Superior temporal gyrus (tissue), 1 donor: ENCODE data around the gene KCTD19.

Experiments used
- DNase-seq: peaks from one replicate; pipeline ENCODE4 v3.0.0-alpha.2; 2016; ENCODE audit errors: extremely low spot score

Gene KCTD19

GRCh38 chr16:67326115-67326471, 448 bp downstream of the KCTD19 start:
- no peak for DNase-seq

- DNase-seq = no peak
Observed at GRCh38 chr16:67317853-67318252, 8.7 kb downstream of the KCTD19 start.

GRCh38 chr16:67312719-67313118, 13.8 kb downstream of the KCTD19 start:
- DNase-seq = no peak

DNA sequence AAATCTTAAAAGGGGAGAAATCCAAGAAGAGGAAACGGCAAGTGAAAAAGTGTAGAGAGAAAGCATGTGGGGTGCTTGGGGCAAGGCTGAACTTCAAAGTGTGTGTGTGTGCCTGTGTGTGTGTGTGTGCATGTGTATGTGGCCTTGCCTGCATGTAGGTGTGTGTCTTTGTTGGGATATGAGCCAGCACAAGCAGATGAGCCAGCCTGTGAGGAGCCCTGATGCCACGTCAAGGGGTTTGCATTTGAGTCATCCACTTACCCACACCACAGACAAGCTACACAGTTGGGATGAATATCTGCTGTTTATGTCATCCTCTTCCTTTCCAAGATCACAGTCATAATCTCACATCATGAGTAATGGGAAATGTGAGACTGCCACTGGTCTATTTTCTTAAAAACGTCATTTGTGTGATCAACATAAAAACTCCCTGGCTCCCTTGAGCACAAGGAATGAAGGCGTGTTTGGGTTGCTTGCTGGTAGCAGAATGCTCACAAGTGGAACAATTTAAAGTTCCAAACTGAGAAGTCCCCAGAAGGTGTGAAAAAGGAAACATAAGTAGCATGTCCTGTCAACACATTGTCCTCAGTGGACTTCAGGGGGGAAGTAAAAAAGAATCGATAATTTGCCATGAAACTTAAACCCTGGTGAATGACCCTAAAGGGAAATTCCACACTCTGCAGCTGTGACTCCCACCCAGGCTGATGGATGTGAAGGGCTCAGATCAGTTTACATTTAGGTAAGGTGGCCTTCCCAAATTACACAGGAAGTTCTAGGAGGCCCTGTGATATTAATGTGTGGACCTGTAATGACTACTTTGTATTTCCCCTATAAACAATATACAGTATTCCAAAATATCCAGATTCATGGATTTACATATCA, 14.7 kb downstream of the KCTD19 start:
- peak; percentile 36 for DNase-seq

- no peak for DNase-seq
Observed at GRCh38 chr16:67310561-67310960, 16.0 kb downstream of the KCTD19 start.

- no peak for DNase-seq
Observed at GRCh38 chr16:67305216-67306071, 21.1 kb downstream of the KCTD19 start.

DNA sequence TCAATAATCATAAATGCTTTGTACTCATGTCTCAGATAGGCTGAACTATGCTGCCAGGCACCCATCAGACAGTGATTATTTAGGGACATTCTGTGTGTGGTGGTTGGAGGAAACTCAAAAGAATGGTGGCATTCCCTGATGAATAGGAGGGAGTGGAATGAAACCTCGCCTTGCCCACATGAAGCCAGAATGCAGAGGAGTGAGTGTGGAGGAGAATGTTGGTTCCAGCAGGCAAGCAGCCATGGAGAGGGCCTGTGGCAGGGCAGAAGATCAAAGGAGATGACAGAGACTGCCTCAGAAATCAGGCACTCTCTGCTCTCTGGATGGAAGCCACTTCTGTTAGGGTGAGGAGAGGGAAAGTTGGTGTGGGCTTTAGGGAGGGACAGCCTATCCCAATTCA, 22.5 kb downstream of the KCTD19 start:
- no peak for DNase-seq

DNA sequence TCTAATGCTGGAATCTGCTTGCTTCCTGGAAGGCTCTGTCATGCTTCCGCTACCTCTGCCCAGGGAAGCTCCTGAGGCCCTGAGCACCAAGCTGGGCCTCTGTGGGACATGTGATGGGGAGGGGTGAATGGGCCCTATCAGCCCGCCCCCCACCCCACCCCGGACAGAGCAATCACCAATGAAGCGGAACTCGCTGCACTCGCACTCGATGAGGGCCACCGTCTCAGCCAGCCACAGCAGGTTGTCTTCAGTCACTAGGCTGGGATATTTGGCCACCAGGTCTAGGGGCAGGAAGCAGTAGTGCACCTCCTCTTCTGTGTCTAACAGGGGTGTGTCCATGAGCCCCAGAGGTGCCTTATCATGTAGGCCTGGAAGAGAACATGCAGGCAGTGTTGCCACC, 23.6 kb downstream of the KCTD19 start:
- no peak for DNase-seq

- no peak for DNase-seq
Observed at GRCh38 chr16:67302076-67302475, 24.5 kb downstream of the KCTD19 start.

GRCh38 chr16:67301080-67301782, 25.3 kb downstream of the KCTD19 start:
- no peak for DNase-seq

GRCh38 chr16:67299269-67299668, 27.3 kb downstream of the KCTD19 start:
- DNase-seq = no peak

DNA sequence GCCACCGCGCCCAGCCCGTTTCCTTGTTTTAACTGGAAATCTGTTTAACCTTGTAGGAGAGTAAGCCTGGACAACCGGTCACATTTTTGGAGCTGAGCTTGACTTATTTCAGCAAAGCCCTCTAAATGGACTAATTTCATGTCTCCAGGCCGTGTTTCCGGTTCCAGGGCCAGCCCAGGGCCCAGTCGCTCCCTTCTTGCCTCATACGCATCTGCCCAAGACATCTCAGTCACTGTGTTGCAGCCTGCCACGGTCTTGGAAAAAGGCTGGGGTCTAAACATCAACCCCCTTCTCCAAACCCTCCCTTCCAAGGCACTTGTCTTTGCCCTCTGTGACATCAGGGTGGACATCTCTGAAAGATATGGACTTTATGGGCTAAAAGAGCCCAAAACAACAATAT, 28.3 kb downstream of the KCTD19 start:
- DNase-seq = no peak

- DNase-seq = no peak
Observed at GRCh38 chr16:67296420-67296819, 30.1 kb downstream of the KCTD19 start.

- DNase-seq = no peak
Observed at GRCh38 chr16:67294938-67295361, 31.6 kb downstream of the KCTD19 start.

DNA sequence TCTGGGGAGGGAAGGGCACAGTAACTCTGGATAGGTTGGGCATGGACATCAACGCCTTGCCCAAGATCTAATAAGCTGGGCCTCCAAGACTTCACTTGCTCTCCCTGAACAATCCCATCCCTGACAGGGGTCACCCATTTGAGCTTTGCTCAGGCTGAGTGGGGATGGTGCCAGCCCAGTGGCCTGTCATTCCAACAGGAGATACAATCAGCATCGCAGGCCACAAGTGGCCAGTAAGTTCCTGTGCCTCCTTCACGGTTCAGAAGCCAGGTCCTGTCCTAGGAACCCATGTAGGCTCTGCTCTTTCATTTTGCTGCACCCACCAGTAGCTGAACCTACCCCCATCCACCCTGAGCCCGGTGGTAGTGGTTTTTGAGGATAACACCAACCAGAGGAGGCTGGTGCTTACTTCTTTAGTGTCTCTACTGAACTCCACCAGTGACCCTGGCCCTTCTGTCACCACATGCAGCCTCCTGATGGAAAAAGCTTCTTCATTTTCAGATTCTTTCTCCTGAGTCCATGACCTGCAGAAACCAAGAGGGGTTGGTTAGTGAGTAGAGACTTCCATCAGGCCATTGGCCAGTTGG, 32.3 kb downstream of the KCTD19 start:
- no peak for DNase-seq

DNA sequence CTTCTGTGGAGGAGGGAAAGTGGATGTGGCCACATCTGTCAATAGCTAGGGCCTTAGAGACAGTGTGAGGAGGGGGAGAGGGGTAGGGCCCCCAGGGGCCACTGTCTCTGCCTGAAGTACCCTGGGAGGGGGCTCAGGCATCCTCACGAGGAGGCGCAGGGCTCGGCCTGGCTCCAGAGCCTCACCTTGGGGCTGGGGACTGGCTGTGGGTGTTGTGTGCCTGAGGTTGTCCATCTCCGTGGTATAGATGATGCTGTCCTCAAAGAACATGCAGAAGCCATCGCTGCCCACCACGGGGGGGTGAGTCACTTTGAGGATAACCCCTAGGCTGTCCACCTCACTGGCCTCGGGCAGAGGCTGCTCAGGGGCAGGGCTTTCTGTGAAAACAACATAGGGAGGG, 35.1 kb downstream of the KCTD19 start:
- no peak for DNase-seq

DNA sequence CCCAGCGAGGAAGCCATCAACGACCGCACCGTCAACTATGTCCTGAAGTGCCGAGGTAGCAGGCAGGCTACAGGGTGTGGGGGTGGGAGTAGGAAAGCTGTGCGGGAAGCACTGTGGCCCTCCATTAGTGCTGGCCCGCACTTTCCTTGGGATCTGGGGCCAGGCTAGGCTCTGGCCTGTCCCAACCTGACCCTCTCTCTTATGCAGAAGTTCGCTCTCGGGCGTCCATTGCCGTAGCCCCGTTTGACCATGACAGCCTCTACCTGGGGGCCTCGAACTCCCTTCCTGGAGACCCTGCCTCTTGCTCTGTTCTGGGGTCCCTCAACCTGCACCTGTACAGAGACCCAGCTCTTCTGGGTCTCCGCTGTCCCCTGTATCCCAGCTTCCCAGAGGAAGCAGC, 38.6 kb downstream of the KCTD19 start:
- no peak for DNase-seq

GRCh38 chr16:67286441-67287235, 39.9 kb downstream of the KCTD19 start:
- DNase-seq = no peak

- DNase-seq = peak; percentile 13
Observed at GRCh38 chr16:67284699-67285646, 41.6 kb downstream of the KCTD19 start.
